T-helper 17 cell (primary cell): ENCODE measurements around the gene AMER3. TPM values are rescaled to one million over a fixed set of nuclear protein-coding genes. Genes with fewer than 3 reads are reported as not detected.

ENCODE experiments used
- ATAC-seq: fragments of 150-1000 bp; cut with Tn5 transposase; 2 replicates; pipeline ENCODE4 v1.10.0; 2021; ENCODE audit warnings: mild to moderate bottlenecking, moderate library complexity
- DNase-seq, 3 donors: peaks; one replicate each; pipeline versions ENCODE4 v3.0.0 to v3.0.0-alpha.2; 2020 to 2021
- H3K9me3 ChIP-seq: one replicate; pipeline ENCODE4 v1.7.0; 2013; ENCODE audit warnings: low read length, mild to moderate bottlenecking; ENCODE audit not compliant: control insufficient read depth, poor library complexity, severe bottlenecking
- H3K27ac Mint-ChIP-seq: one replicate; pipeline ENCODE4 v1.8.0; 2022; ENCODE audit warnings: mild to moderate bottlenecking, moderate library complexity, mixed read lengths
- H3K27me3 Mint-ChIP-seq: one replicate; pipeline ENCODE4 v1.8.0; 2022; ENCODE audit warnings: mixed read lengths
- H3K36me3 Mint-ChIP-seq: one replicate; pipeline ENCODE4 v1.8.0; 2022; ENCODE audit warnings: low read depth, mixed read lengths
- H3K4me1 Mint-ChIP-seq: one replicate; pipeline ENCODE4 v1.8.0; 2022; ENCODE audit warnings: mild to moderate bottlenecking, mixed read lengths
- H3K4me3 Mint-ChIP-seq: one replicate; pipeline ENCODE4 v1.8.0; 2022; ENCODE audit warnings: mild to moderate bottlenecking, moderate library complexity, mixed read lengths
- total RNA-seq, 4 donors: library from RNA in 2 of 4; stranded (reverse) in 2 of 4; gene quantifications; one replicate each; pipeline ENCODE4 v1.2.3 and lab custom pipeline; 2022 to 2026

Gene AMER3
- total RNA-seq, 2 donors from 2014 or later: not detected

- H3K27ac Mint-ChIP-seq: no peak overlapping the region
- H3K4me1 Mint-ChIP-seq: peaks cover 6% of the 10 kb centered on the region
- ATAC-seq (no peak), DNase-seq (no peak)
- no peaks in the 10 kb centered on the region for H3K9me3 ChIP-seq
- peaks cover 45% of the 10 kb centered on the region for H3K27me3 Mint-ChIP-seq
- no peaks in the 10 kb centered on the region for H3K36me3 Mint-ChIP-seq
- no peak overlapping the region for H3K4me3 Mint-ChIP-seq
Observed at GRCh38 chr2:130760754-130761751, 5.7 kb downstream of the AMER3 start.

- H3K4me3 Mint-ChIP-seq: no peak overlapping the region
- peaks cover 45% of the 10 kb centered on the region for H3K27me3 Mint-ChIP-seq
- no peak for DNase-seq
- H3K4me1 Mint-ChIP-seq: peaks cover 3% of the 10 kb centered on the region
- no peaks in the 10 kb centered on the region for H3K9me3 ChIP-seq
- H3K36me3 Mint-ChIP-seq: no peaks in the 10 kb centered on the region
- no peak for ATAC-seq
- no peak overlapping the region for H3K27ac Mint-ChIP-seq
Observed at GRCh38 chr2:130762031-130762909, 6.9 kb downstream of the AMER3 start.

- Mint-ChIP-seq H3K27ac (no peak overlapping the region), H3K27me3 (peaks cover 45% of the 10 kb centered on the region), H3K4me3 (no peak overlapping the region), H3K4me1 (peaks cover 3% of the 10 kb centered on the region), H3K36me3 (no peaks in the 10 kb centered on the region)
- H3K9me3 ChIP-seq: no peaks in the 10 kb centered on the region
- ATAC-seq (no peak), DNase-seq (no peak)
Observed at GRCh38 chr2:130762910-130763385, 7.6 kb downstream of the AMER3 start.

GRCh38 chr2:130763405-130763804 is 8.1 kb downstream of the AMER3 start:
- H3K4me1 Mint-ChIP-seq: peaks cover 3% of the 10 kb centered on the region
- H3K27me3 Mint-ChIP-seq: peaks cover 45% of the 10 kb centered on the region

GRCh38 chr2:130764035-130764820 is 8.9 kb downstream of the AMER3 start:
- Mint-ChIP-seq H3K27me3 (peaks cover 46% of the 10 kb centered on the region), H3K4me3 (no peak overlapping the region), H3K36me3 (no peaks in the 10 kb centered on the region), H3K4me1 (peaks cover 3% of the 10 kb centered on the region), H3K27ac (no peak overlapping the region)
- ATAC-seq: no peak
- DNase-seq: no peak
- no peaks in the 10 kb centered on the region for H3K9me3 ChIP-seq

More at GRCh38 chr2:130763405-130763804, 8.1 kb downstream of the AMER3 start:
- DNase-seq (no peak), ATAC-seq (no peak)
- Mint-ChIP-seq H3K27ac (no peak overlapping the region), H3K4me3 (no peak overlapping the region), H3K36me3 (no peaks in the 10 kb centered on the region)
- no peaks in the 10 kb centered on the region for H3K9me3 ChIP-seq

- DNase-seq: no peak
- Mint-ChIP-seq H3K4me1 (peaks cover 3% of the 10 kb centered on the region), H3K27me3 (peaks cover 51% of the 10 kb centered on the region), H3K27ac (no peak overlapping the region), H3K36me3 (no peaks in the 10 kb centered on the region), H3K4me3 (no peak overlapping the region)
- no peaks in the 10 kb centered on the region for H3K9me3 ChIP-seq
- ATAC-seq: no peak
Observed at GRCh38 chr2:130764821-130765115, 9.4 kb downstream of the AMER3 start.

- H3K4me3 Mint-ChIP-seq: no peak overlapping the region
- H3K27me3 Mint-ChIP-seq: peaks cover 56% of the 10 kb centered on the region
- DNase-seq: no peak
- H3K9me3 ChIP-seq: no peaks in the 10 kb centered on the region
- no peaks in the 10 kb centered on the region for H3K36me3 Mint-ChIP-seq
- H3K27ac Mint-ChIP-seq: no peak overlapping the region
- no peak for ATAC-seq
- H3K4me1 Mint-ChIP-seq: peaks cover 3% of the 10 kb centered on the region
Observed at GRCh38 chr2:130765464-130765863, 10.1 kb downstream of the AMER3 start.

GRCh38 chr2:130766037-130766436 is 10.7 kb downstream of the AMER3 start:
- Mint-ChIP-seq H3K36me3 (no peaks in the 10 kb centered on the region), H3K4me1 (peaks cover 3% of the 10 kb centered on the region), H3K27ac (no peak overlapping the region), H3K4me3 (no peak overlapping the region), H3K27me3 (peaks cover 53% of the 10 kb centered on the region)
- no peak for ATAC-seq
- no peak for DNase-seq
- no peaks in the 10 kb centered on the region for H3K9me3 ChIP-seq

- ATAC-seq: no peak
- H3K9me3 ChIP-seq: no peaks in the 10 kb centered on the region
- H3K4me1 Mint-ChIP-seq: no peaks in the 10 kb centered on the region
- peaks cover 44% of the 10 kb centered on the region for H3K27me3 Mint-ChIP-seq
- H3K4me3 Mint-ChIP-seq: no peak overlapping the region
- no peaks in the 10 kb centered on the region for H3K36me3 Mint-ChIP-seq
- H3K27ac Mint-ChIP-seq: no peak overlapping the region
- DNase-seq: no peak
Observed at GRCh38 chr2:130766711-130767407, 11.5 kb downstream of the AMER3 start.

GRCh38 chr2:130767408-130767775 is 12.1 kb downstream of the AMER3 start:
- ATAC-seq (no peak), DNase-seq (no peak)
- Mint-ChIP-seq H3K4me3 (no peak overlapping the region), H3K4me1 (no peaks in the 10 kb centered on the region), H3K36me3 (no peaks in the 10 kb centered on the region), H3K27me3 (peaks cover 42% of the 10 kb centered on the region), H3K27ac (no peak overlapping the region)
- H3K9me3 ChIP-seq: no peaks in the 10 kb centered on the region

GRCh38 chr2:130768191-130768855 is 13.0 kb downstream of the AMER3 start:
- ATAC-seq (no peak), DNase-seq (no peak)
- H3K4me1 Mint-ChIP-seq: no peaks in the 10 kb centered on the region
- no peaks in the 10 kb centered on the region for H3K9me3 ChIP-seq
- H3K27me3 Mint-ChIP-seq: peaks cover 42% of the 10 kb centered on the region
- H3K27ac Mint-ChIP-seq: no peak overlapping the region
- H3K36me3 Mint-ChIP-seq: no peaks in the 10 kb centered on the region
- H3K4me3 Mint-ChIP-seq: no peak overlapping the region

GRCh38 chr2:130769343-130769907 is 14.1 kb downstream of the AMER3 start:
- H3K4me1 Mint-ChIP-seq: no peaks in the 10 kb centered on the region
- no peaks in the 10 kb centered on the region for H3K9me3 ChIP-seq
- no peaks in the 10 kb centered on the region for H3K36me3 Mint-ChIP-seq
- H3K27me3 Mint-ChIP-seq: peaks cover 52% of the 10 kb centered on the region
- no peak for ATAC-seq
- H3K27ac Mint-ChIP-seq: no peak overlapping the region
- H3K4me3 Mint-ChIP-seq: no peak overlapping the region
- DNase-seq: no peak
